Right lung (tissue), 5 donors: ENCODE results near the gene RGS12. TPM values are rescaled to one million over a fixed set of nuclear protein-coding genes. Genes with fewer than 3 reads are reported as not detected.

Source experiments
- DNase-seq, 2 donors: peaks; one replicate each; pipeline ENCODE4 v3.0.0-alpha.2; 2013
- polyA plus RNA-seq, 5 donors: library from polyadenylated mRNA; unstranded; fragments of 120-200 nt; gene quantifications; one replicate each; pipeline versions ENCODE4 v1.2.1 to v1.2.3, GENCODE V29; 2013; ENCODE audit warnings: inconsistent platforms in 1 of 5, low replicate concordance in 1 of 5; ENCODE audit not compliant: insufficient read length in 5 of 5, insufficient read depth in 1 of 5

The RGS12 gene
- polyA plus RNA-seq, 5 donors = 51.1 to 71.5 (median 67.7) TPM

- DNase-seq = no peak
These were observed 37.9 kb downstream of the RGS12 start for GRCh38 chr4:3330707-3331106.

DNA sequence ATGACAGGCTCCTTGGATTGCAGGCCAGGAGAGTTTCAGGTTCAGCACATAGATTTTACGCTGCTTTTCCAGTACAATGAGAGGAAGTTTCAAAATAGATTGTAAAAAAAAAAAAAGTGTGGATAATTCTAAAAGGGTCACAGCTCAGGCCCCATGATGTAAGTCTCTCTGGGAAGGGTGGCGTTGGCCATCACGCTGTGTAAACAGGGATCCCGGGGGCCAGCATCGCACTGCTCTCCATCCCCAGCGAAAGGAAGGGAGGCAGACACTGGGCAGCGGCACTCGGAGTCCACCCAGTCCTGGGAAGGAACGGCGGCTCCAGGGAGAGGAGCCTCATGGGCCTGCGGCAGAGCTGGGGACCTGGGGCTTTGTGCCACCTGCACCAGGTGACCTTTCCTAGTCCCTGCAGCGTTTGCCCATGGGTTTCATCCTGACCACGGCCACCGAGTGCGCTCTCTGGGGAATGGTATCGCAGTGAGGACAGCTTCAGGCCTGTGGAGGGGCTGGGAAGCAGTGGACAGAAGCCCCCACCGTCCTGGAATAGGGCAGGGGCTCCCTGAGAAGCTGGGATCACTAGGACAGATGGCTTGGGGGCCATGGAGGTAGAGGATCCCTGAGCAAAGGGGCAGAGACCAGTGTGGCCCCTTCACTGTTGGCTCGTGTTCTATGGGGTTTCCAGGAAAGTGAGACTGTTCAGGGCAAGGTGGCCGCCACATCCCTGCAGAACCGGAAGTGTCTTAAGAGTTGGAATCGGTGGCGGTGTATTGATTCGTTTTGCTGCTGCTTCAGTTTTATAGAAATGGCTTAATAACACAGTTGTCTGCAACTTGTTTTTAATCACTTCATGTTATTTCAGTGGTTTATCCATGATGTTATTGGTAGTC is 38.9 kb downstream of the RGS12 start:
- DNase-seq = no peak

DNA sequence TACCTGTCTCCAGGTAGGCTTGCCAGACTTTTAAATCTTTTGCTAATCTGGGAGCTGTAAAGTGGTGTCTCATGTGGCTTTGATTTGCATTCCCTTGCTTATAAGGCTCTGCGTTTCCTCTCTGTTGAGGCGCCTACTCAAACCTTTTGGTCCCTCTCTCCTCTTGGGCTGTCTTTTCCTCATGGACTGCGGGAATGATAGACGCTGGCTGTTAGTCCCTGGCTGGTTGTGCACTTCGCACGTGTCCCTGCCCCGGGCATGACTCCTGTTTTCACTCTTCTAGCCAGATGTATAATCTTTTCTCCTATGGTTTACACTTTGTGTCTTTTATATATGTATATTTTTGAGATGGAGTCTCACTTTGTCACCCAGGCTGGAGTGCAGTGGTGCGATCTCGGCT is 39.7 kb downstream of the RGS12 start:
- no peak for DNase-seq

- DNase-seq = no peak
These were observed 41.5 kb downstream of the RGS12 start for GRCh38 chr4:3334316-3334715.

DNA sequence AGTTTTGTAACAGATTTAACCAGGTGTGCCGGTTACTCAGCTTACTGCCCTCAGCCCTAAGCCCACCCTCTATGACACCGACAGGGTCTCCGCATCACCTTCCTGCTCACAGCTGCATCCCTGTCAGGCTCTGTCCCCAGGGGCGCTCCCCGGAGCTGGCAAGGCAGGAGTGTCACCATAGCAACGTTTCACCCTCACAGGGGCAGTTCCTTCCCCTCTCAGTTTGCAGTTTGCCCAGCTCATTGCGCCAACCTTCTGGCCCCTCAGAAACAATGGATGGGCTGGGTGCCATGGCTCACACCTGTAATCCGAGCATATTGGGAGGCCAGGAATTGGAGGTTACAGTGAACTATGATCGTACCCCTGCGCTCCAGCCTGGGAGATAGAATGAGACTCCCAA is 42.6 kb downstream of the RGS12 start:
- no peak for DNase-seq

DNA sequence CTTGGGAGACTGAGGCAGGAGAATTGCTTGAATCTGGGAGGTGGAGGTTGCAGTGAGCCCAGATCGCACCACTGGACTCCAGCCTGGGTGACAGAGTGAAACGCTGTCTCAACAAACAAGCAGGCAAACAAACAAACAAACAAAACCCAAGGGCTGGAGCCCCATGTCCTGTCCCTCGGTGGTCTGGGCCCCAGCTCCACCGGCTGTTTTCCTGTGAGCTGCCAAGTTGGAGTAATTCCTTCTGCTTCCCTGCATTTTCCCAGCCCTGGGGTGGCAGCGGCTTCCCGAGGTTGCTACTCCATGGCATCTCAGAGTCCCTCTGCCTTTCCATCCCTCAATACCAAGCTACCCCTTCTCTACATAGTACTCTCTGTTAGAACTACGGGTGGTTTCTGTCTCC is 43.2 kb downstream of the RGS12 start:
- no peak for DNase-seq

GRCh38 chr4:3336382-3337356 is 43.8 kb downstream of the RGS12 start:
- DNase-seq = no peak

- no peak for DNase-seq
These were observed 44.5 kb downstream of the RGS12 start for GRCh38 chr4:3337357-3337732.

DNA sequence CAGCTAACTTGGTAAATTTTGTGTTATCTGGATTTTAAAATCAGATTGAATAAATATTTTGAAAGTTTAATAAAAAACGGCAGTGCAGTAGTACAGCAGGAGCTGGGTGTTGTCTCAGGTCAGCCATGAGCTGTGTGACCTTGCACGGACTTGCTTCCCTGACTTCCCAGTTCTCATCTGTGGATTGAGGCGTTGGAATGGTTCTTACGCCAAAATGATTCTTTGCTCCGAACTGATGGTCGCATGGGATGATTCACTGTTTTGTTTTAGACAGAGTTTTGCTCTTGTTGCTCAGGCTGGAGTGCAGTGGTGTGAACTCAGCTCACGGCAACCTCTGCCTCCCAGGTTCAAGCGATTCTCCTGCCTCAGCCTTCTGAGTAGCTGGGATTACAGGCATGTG is 45.0 kb downstream of the RGS12 start:
- DNase-seq = no peak

- DNase-seq = no peak
These were observed 45.6 kb downstream of the RGS12 start for GRCh38 chr4:3338321-3338838.

GRCh38 chr4:3338976-3339531 is 46.2 kb downstream of the RGS12 start:
- DNase-seq = no peak

- DNase-seq = no peak
These were observed 46.8 kb downstream of the RGS12 start for GRCh38 chr4:3339577-3339976.

DNA sequence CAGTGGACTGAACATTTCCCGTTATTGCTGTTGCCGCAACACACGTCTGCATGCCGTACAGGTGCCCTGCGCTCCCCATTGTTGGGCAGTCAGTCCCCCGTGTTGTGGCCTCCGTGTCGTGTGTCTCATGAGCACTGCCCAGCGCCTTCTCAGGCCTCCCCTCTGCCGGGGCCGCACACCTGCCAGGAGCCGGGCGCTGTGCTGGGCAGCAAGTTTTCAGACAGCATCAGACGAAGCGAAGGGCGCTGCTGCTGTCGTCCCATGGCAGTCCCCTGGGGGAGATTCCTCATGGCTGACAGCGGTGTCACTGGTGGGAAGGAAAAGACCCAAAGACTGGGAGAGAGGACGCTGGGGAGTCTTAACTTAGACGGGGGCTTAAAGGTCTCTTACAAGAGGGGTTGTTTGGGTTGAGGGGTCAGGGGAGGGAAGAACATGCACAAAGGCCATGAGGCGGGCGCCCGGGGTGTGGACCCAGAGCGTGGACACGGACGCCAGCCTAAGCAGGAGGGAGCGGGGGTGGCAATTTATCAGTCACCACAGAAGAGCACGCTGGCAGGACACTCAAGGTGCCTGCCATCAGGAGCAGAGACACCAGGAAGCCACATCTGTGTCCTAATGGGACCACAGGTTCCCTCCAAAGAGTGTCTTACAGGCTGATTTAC is 47.3 kb downstream of the RGS12 start:
- no peak for DNase-seq

DNA sequence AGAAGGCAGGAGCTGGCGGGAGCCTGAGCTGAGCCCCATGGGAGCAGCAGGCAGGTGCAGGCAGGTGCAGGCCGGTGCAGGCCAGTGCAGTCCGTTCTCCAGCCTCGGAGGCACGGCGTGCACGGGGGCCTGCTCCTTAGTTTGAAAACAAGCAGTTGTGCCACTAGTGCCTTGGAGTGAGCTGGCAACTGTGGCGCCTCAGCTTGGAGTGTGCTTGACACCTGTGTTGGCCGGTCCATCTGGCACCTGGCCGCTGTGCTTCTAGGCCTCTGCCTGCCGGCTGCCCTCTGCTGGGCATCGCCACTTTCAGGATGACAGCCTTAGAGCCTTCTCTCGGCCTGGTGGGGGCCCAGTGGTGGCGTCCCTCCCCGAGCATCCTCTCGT is 47.9 kb downstream of the RGS12 start:
- no peak for DNase-seq

DNA sequence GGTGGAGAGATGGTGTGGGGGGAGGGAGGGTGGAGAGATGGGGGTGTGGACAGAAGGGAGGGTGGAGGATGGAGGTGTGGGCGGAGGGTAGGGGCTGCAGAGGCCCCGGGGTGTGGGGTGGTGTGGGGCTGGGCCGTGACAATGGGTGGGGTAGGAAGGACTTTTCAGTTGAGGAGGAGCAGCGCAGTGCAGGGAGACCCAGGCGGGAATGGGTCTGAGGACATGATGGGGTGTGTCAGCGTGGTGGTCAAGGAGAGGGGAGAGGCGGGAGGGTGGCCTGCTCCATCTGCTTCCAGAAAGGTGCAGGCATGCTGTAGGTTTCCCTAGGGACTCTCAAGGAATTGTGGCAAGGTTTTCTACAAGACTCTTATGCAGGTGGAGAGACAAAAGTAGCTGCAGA is 48.9 kb downstream of the RGS12 start:
- DNase-seq = no peak

- no peak for DNase-seq
These were observed 49.5 kb downstream of the RGS12 start for GRCh38 chr4:3342182-3342854.

Other genes with a start within 250 kb of the RGS12 start
- gene HTT-AS, start 218.5 kb upstream of the RGS12 start, polyA plus RNA-seq = not detected
- gene HTT, start 218.3 kb upstream of the RGS12 start, polyA plus RNA-seq = 10 to 100 TPM; 27.9 to 34.4 (median 32.0) TPM
- under 1 TPM; 0.45 to 1.00 (median 0.85) TPM for gene MSANTD1, start 43.9 kb upstream of the RGS12 start, polyA plus RNA-seq
- gene HGFAC, start 148.9 kb downstream of the RGS12 start, polyA plus RNA-seq = 1 to 10 TPM in 1 of 5 donors, under 1 TPM in 4; 0.41 to 1.7 (median 0.90) TPM
- gene DOK7, start 170.3 kb downstream of the RGS12 start, polyA plus RNA-seq = 1 to 10 TPM in 2 of 5 donors, under 1 TPM in 3; 0.31 to 2.2 (median 0.59) TPM
- gene LRPAP1, start 239.4 kb downstream of the RGS12 start, polyA plus RNA-seq = 100 to 1,000 TPM in 4 of 5 donors, 10 to 100 TPM in 1; 87.6 to 128 (median 101) TPM